NCI-H1930 (cell line): ENCODE measurements around the gene PIAS3.
"Not testable (repeated sequence)": the region's sequence is repeated elsewhere in the genome, so short reads cannot be mapped to it uniquely, and the experiment has no call there.

Experiments used
- DNase-seq, 2 experiments: peaks; one replicate each; lab custom pipeline; 2025; lab: John Stamatoyannopoulos, UW

PIAS3 gene

DNA sequence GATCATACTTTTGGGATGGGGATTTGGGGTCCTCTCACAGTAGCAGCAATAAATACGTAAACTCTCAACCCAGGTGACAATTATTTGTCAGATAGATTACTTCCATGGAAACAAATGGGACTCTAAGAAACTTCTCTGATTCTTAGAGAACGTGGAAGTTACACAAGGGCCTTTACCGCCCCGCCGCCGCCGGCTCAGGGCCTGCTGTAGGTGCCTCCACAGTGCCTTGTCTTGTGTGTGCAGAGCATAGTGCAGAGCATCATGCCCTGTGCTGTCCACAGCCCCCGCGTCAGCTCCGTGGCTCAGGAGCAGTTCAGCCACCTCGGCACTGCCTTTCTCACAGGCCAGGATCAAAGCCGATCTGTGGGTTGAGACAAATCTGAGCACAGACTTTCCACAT is 15.8 kb upstream of the PIAS3 start:
- DNase-seq = no peak

DNA sequence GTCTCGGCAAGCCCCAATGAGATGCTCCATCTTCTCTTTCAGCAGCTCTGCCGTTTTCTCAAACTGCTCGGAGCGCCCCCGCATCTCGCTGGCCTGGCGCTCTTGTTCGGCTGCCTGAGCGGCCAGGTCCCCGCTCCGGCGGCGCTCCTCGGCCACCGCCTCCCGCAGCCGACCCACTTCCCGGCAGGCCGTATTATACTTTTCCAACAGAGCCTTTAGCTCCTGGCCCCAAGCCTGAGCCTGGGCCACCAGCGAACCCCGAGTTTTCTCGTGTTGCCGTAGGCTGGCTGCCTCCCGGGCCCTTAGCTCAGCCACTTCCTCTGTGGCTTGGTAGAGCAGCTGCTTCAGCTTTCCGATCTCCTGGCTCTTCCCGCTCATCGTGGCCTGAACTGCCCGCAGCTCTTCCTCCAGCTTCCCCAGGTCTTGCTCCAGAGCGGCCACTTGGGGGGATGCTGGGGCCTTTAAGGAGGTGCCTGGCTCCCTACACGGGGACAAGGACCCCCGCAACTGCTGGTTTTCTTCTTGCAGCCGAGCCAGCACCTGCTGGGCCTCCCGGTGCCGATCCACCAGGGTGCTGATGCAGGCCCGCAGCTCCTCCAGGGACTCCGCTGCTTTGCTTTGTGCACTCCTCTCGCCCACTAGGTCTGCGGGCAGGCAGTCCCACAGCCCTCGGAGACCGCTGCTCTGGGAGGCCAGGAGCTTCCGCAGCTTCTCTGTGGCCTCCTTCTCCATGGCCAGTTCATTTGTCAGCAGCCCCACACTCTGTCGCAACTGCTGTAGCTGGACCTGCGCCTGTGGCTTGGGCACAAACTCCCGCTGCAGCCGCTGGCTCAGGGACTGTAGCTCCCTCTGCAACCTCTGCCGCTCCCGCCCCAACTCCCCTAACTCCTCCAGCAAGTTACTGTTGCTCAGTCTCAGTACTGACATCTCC is 13.4 kb upstream of the PIAS3 start:
- DNase-seq = no peak

DNA sequence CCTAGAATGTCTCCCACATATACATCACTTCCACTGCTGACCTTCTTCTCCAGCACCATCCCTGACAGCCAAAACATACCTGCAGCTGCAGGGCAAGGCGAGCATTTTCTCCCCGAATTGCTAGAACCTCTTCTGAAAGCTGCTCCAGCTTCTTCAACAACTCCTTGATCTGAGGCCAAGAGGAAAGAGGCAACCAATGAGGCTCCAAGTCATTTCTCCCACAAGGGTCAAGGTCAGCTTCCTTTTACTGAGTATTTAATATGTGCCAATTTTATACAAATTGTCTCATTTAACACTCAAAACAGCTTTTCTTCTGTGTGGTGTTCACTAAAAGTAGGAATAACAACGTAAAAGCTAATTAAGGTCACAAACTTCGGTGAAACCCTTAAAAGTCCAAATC is 9.4 kb upstream of the PIAS3 start:
- no peak for DNase-seq

DNA sequence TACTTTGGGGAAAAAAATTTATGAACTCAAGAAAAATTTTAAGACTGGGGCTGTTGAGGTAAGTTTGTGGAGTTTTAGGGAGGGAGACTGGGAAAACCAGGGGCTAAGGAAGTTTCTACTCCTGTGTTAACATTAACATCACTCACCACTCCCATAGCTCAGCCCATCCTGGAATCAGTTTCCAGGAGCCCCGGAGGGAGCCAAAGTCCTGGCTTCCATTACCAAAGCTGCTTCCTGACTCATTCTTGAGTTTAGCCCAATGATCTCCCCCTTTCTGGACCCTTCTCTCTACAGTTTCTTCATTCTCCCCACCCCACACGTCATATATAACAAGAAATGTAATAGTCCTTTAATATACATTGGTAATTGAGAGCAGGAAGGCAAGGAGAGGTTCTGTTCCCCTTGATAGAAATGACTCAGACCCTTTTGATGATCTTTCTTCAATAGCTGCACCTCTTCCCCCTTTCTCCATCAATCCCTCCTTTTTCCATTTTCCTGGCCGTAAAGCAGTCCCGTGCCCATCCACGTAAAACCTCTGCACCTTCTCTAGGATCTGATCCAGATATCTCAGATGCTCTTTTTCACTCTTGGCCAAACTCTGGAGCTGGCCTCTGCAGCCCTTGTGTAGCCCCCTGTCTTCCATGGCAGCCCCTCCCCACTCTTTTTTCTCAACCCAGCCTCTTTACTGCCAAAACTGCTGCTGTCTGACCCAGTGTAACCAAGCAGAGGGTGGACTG is 4.6 kb upstream of the PIAS3 start:
- DNase-seq = no peak

DNA sequence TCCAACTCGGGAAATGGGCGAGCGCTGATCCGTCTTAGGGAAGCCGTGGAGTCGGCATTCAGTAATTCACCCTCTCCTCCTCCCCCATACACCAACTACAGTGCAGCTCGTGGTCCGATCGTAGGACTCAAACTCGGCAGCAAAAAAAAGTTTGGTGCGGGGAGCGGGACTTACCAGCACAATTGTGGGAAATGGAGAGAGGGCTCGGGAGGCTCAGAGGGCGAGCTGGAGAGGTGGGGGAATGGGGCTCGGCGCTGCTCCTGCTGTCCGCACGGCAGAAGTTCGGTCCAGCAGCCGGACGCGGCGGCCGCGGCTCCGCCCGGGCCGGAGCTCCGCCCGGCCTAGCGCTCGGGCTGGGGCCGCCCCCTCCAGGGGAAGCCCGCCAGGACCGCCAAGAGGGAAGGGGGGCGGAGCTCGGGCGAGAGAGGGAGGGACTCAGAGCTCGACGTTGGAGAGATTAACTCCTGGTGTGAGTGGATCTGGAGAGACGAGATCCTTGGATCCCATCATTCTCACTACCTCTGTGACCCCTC is 676 bp upstream of the PIAS3 start:
- DNase-seq = peak; percentile 67 to 83

DNA sequence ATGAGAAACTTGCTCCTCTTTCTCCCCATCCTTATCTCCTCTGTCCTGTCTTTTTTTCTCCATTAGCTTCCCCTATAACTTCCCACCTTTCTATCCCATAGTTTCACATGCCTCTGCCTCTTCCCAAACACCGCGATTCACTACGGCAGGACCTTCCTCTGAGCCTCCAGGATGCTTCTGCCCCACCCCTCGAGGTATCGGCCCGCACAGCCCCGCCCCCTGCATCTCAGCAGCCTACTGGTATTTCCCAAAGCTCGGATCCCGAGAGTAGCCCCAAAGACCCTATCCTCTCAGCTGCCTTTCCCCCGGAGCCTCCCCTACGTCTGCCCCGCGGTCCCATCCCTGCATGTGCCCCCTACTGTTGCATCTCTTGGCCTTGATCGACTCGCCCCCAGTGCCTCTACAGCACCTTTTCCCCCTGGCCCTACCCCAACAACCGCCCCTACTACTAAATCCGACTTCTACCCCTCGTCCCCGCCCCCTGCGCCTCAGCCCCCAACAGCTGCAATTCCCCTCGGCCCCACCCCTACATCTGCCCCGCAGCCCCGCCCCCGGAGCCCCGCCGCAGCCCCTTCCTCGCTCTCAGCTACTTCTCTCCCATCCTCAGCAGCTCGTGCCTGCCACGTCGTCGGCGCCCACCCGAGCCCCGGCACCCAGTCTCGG is 512 bp downstream of the PIAS3 start:
- peak; percentile 48 to 52 for DNase-seq

DNA sequence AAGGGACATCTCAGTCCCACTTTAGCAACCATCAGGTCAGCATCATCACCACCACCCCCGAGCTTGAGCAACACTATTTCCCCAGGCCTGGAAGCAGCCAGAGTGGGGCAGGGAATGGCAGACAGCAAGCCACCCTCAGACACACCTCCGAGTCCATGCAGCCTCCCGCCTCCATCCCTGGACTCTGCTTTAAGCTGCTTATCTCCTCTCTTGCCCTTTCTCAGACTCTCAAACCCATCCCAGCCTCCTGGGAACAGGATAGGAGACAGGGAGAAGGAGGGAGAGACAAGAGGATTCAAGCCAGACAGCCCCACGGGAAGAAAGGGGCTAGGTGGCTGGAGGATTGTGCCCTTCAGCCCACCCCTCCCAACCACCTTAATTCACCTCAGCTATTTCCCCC is 1.7 kb downstream of the PIAS3 start:
- DNase-seq = no peak

DNA sequence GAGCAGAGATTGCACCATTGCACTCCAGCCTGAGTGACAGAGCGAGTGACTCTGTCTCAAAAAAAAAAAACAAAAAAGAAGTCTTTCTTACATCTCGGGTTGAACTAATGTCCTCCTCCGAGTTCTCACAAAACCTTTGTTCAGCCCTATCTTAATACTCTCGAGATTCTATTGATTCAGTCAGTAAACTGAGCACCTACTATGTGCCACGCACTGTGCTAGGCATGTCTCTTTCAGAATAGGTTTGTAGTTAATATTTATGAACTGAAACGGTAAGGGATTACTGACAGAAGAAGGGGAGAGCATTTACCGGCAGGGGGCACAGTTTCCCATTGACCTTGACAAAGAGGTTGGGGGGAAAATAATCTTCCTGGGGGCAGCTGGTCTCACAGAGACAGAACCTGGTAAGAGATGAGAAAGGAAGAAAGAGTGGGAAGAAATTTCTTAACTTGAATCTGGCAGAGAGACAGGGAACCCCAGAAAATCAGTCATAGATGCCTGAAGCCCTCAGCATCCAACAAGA is 3.4 kb downstream of the PIAS3 start:
- DNase-seq = no peak

DNA sequence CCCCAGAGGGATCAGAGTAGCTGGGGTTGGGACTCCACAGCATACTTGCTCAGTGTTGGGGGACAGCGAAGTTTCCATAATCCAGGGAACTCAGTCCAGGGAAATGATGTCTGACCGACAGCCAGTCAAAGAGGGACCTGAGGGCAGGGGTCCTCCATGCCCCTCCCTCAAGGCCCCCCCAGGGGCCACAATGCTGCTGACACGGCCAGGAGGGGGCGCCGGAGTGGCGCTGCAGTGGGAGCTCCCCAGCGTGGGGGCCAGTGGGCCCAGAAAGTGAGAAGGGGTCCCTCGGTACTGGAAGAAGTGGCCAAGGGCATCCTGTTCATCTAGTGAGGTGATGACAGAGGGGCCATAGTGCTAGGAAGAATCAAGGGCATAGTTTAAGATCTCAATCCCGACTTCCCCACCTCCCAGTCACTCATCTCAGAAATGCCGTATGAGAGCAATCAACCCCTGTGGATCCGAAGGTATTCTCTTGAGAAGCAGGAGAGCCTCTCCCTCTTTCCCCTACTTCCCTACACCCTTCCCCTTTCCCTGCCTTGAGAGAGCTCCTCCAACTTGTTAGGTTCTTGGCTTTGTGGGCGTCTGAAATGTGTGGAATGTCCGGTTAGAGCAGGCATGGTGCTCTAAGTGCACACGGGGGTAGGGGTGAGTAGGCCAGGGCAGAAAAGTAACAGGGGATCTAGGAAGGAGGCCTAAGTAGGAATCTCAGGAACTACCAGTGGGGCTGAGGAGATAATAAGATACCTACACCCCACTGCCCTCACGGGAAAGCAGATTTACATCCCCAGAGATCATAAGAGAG is 9.3 kb downstream of the PIAS3 start:
- DNase-seq = no peak

DNA sequence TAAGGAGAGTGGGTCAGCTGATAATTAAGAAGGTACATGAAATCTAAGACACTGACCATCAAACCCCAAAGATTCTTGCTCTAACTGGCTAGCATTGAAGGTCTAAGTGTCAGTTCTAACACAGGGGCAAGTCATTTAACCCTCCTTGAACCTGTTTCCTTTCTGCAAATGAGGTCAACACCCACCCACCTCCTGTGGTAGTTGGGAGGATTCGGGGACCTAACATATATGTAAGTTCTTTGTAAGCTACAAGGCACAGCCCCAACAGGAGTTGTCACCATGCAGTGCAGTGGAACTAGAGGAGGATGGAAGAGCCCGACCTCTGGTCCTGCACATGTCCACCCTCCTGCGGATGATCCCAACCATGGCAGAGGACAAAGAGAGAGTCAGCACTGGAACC is 11.1 kb downstream of the PIAS3 start:
- no peak for DNase-seq

DNA sequence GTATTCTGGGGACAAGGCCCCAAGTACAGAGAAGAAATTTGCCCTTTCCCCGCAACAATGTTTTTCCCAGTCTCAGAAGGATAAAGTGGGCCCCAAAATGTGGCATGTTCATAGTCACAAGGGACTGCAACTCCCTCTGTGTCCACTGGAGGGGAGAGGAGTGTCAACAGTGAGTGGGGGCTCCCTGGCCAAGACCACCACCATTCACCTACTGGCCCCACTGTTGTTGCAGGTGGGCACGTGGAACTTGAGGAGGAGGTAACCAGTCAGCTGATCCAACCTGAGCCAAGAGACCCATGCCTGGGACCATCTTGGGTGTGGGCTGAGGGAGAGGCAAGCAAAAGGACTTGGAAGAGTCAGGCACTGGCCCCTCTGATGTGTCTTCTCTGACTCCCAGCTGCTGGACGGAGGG is 12.7 kb downstream of the PIAS3 start:
- no peak for DNase-seq

DNA sequence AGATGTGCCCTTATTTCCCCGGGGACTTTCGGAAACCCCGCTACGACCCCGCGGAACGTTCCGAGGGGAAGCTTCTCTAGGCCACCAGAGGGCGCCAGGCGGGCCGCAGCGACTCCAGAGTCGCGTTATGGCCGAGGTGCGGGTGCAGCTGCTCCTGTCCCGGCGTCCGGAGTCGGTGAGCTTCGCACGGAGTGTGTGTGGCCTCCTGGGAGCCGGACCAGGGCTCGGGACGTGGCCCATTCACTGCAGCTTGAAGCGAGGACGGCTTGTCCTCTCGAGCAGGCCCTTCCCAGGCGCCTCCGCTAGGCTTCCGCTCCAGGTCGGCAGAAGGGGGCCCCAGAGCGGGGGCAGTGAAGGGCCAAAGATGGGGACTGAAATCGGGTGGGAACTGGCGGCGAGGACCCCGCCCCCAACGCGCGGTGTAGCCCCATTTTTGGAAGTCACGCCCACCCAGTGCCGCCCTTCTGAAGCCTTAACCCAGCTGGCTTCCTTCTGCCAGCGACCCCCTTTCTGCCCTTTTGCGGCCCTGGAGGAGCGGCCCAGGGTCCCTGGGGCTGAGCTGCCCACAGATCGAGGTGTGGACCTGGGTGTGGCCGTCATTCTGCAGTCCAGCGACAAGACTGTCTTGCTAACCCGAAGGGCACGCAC is 13.2 kb downstream of the PIAS3 start, which contains the start of gene NUDT17:
NUDT17 (plus strand) TSS at position 117 of the 648 bp plus-strand sequence; CDS start at position 128, 11 bp downstream.
- peak; percentile 78 to 84 for DNase-seq

DNA sequence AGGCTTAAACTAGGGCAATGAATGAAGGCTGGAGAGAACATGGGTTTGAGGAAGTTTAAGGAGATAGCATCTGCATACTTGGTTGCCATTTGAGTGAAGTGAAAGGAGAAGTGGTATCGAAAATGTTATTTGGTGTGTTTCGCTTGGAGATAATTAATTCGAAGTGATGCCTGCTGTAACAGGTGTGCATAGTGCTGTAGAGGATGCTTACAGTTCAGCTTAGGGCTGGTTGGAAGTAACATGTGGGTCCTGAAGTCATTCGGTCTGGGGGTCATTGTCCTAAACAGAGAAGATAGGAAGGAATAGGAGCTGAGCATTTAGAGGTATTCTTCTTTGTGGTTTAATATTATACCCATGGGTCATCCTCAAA is 13.8 kb downstream of the PIAS3 start:
- no peak for DNase-seq

DNA sequence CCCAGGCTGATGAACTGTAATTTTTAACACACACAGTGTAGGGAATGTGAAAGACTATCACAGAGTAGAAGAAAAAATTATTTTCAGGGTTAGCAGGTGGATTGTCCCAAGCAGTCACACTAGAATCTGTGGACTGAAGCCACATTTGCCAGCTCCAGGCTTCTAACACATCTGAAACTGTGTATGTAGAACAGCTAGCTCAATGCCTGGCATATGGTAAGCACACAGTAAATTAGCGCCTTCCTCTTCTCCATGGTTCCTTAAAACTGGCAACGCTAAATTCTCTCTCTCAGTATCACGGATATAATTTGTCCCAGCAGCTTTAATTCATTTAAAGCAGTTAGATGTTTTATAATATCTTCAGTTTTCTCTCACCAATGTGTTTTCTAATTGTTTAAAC is 15.8 kb downstream of the PIAS3 start:
- no peak for DNase-seq

DNA sequence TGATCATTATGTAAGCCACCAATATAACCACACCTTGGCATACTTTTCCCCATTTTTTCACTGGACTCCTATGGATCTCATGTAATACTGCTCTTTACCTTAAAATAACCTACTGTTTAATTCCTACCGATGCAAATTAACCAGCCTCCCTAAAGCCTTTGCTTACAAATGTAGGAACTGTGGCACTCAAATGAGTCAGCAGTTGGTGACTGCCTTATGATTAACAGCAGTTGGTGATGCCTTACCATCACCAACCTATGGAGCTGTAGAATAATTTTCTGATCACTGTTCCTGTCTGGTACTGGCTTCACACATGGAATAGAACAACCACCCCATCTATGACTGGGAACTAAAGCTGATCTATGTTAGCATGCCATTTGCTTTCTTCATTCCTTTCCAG is 21.2 kb downstream of the PIAS3 start:
- no peak for DNase-seq

DNA sequence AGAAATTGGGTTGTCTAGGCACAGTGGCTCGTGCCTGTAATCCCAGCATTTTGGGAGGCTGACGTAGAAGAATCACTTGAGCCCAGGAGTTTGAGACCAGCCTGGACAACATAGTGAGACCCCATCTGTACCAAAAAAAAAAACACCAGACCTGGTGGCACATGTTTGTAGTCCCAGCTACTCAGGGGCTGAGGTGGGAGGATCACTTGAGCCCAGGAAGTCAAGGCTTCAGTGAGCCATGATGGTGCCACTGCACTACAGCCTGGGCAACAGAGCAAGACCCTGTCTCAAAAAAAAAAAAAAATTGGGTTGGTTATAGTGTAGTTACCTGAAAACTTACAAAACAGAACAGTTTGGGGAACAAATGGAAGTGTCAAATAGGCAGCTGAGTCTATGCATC is 28.1 kb downstream of the PIAS3 start:
- DNase-seq = not testable (repeated sequence)

DNA sequence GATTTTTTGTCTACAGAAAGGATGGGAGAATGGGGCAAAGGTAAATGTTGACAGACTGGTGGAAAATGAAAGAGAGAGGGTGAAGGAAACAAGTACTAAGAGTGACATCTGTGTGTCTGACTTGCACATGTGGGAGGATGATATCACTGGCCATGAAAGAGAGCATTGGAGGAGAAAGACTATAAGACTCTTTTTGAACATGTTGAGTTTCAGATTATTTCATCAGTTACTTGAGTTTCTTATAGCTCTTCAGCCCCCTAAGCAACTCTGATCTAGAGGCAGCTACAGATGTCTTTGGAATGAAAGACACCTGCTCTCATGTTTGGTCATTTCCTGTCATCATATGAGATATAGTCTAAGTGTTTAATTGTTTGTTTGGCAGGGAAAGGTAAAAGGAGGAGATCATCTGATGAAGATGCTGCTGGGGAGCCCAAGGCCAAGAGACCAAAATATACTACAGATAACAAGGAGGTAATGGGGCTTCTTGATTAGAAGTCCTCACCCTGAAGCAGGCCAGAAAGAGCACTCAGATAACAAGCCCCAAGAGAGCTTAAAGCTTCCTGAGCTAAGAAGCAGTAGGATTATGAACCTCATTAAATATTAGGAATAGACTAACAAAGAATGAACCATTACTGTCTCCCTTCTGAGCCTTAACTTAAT is 30.4 kb downstream of the PIAS3 start:
- DNase-seq = no peak

DNA sequence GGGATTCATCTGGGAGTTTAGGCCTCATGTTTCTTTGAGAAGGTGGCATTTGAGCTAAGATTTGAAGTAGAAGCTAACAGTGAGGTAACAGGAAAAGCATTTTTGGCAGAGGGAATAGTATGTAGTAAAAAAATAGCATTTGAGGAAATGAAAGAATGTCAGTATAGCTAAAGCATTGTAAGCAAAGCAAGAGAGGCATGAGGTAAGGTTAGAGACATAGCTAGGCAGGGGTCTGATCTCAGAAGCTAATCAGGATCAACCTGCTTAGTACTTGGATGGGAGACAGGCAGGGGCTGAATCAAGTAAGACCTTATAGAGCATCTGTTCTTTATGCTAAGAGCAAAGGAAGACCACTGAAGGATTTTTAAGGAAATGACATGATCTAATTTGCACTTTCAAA is 30.9 kb downstream of the PIAS3 start:
- no peak for DNase-seq

DNA sequence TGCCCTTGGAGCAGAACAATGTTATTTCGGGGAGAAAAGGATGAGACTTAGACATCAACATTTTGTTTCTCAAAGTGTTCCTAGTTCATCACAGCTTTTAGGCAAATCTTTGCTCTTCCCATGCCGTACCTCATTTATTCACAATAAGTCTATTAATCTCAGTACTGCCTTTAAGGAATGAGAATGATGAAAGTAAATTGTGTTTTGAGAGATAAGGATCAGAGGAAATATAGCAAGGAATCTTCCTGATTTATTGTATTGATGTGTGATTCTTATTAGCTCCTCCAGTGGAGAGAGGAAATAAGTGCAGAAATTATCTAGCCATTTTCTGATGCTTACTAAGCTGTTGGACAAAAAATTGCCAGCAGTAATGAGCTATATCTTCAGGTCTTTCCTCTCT is 32.9 kb downstream of the PIAS3 start:
- DNase-seq = no peak

DNA sequence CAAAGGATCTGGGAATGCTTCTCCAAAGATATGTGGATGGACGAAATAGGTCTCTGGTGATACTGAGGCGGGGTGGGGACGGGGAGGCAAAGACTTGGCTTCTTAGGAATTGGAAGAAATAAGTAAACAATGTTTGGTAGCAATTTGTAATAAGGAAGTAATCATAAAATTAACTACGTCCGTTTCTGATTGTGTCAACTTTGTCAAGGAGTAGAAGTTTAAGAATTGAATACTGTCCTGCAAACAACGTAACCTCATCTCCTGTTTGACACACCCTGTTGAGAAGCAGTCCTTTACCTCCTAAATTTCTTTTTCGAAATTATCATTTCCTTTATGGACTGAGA is 34.4 kb downstream of the PIAS3 start:
- DNase-seq = no peak
